ENCODE results near the gene CD244. TPM values are rescaled to one million over a fixed set of nuclear protein-coding genes. Genes with fewer than 3 reads are reported as not detected.

CD244 gene
- total and polyA plus RNA-seq, 2 experiments from 2014 or later: 0.47 to 1.2 TPM

DNA sequence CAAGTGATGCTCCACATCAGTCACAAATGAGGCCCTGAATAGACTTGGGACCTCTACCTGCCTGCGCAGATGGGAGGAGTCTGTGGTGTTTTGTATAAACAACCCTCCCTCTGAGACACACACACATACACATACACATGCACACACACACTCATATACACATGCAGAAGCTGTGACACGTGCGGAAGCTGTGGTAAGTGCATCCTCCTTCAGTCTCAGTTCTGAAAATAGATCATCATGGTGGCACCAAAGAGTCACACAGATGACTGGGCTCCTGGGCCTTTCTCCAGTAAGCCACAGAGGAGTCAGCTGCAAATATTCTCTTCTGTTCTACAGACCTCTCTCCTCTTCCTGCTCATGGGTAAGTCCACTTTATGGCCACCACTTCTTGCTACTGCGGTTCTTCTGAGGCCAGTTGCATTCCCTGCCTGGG lies 66.7 kb downstream of the CD244 start, which contains the start of gene LY9:
Gene LY9, plus strand, starts transcription at position 224 of the 433 bp plus-strand sequence. Its CDS starts 14 bp downstream, at position 238.
- no peaks in the 10 kb centered on the region for H3K9me3 ChIP-seq (ENCODE audit: low read depth)
- no peak within 1 kb of the TSS for H3K27ac ChIP-seq
- DNase-seq (ENCODE audit: low spot score): no peak

DNA sequence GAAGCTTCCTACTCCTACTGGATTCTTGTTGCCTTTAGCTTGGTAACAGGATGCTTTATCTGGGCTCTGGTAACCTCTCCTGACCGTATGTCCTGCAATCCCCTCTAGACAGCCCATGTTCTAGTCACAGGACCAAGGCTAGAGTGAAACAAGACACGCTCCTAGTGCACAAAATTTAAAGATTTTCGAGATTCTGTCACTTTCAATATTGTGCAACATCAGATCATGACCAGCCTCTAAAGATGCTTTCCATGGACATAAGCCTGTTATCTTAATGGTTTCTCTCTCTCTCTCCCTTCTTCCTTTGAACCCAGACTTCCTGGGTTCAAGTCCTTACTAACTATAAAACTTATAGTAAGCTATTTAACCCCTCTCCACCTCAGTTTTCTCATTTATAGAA lies 68.3 kb downstream of the CD244 start:
- no peaks in the 10 kb centered on the region for H3K36me3 ChIP-seq (replicated peaks; ENCODE audit: insufficient read depth, low read depth)
- no peaks in the 10 kb centered on the region for H3K9me3 ChIP-seq (ENCODE audit: low read depth)
- no peaks in the 10 kb centered on the region for H4K20me1 ChIP-seq (ENCODE audit: insufficient read depth, poor library complexity, severe bottlenecking)
- no peaks in the 10 kb centered on the region for H3K79me2 ChIP-seq
- TF ChIP-seq EZH2phosphoT487 (IDR thresholded peaks at IDR 0.05; ENCODE audit: low read depth, severe bottlenecking, unreplicated experiment) (no peak), EZH2 (IDR thresholded peaks at IDR 0.05; ENCODE audit: borderline replicate concordance) (no peak)
- TF ChIP-seq, protein P1, sequence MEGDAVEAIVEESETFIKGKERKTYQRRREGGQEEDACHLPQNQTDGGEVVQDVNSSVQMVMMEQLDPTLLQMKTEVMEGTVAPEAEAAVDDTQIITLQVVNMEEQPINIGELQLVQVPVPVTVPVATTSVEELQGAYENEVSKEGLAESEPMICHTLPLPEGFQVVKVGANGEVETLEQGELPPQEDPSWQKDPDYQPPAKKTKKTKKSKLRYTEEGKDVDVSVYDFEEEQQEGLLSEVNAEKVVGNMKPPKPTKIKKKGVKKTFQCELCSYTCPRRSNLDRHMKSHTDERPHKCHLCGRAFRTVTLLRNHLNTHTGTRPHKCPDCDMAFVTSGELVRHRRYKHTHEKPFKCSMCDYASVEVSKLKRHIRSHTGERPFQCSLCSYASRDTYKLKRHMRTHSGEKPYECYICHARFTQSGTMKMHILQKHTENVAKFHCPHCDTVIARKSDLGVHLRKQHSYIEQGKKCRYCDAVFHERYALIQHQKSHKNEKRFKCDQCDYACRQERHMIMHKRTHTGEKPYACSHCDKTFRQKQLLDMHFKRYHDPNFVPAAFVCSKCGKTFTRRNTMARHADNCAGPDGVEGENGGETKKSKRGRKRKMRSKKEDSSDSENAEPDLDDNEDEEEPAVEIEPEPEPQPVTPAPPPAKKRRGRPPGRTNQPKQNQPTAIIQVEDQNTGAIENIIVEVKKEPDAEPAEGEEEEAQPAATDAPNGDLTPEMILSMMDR (IDR thresholded peaks at IDR 0.05; ENCODE audit: poor library complexity): no peak
- no peak for DNase-seq (ENCODE audit: low spot score)
- WGBS (ENCODE audit: low lambda C conversion rate, missing lambda C conversion rate): 41% methylated on average over 3 of the region's 3 CpGs
- no peak overlapping the region for H3K27ac ChIP-seq
- no peaks in the 10 kb centered on the region for H3K9me2 ChIP-seq (replicated peaks; ENCODE audit: insufficient read depth)
- H2AFZ ChIP-seq: no peak overlapping the region
- H3K4me1 ChIP-seq (ENCODE audit: insufficient read depth): no peaks in the 10 kb centered on the region
- H3K4me3 ChIP-seq: no peak overlapping the region
- H3K4me2 ChIP-seq: no peak overlapping the region
- no peaks in the 10 kb centered on the region for H3K27me3 ChIP-seq

More for the DNA sequence above, 66.7 kb downstream of the CD244 start, which contains the start of gene LY9:
- TF ChIP-seq EZH2 (IDR thresholded peaks at IDR 0.05; ENCODE audit: borderline replicate concordance) (no peak), EZH2phosphoT487 (IDR thresholded peaks at IDR 0.05; ENCODE audit: low read depth, severe bottlenecking, unreplicated experiment) (no peak)
- TF ChIP-seq, protein P1 (IDR thresholded peaks at IDR 0.05; ENCODE audit: poor library complexity): no peak
- 89% methylated on average over 4 of the region's 4 CpGs for WGBS (ENCODE audit: low lambda C conversion rate, missing lambda C conversion rate)
- H3K36me3 ChIP-seq (replicated peaks; ENCODE audit: insufficient read depth, low read depth): no peaks in the 10 kb centered on the region
- no peaks in the 10 kb centered on the region for H3K4me1 ChIP-seq (ENCODE audit: insufficient read depth)
- H3K4me3 ChIP-seq: no peak within 1 kb of the TSS
- H2AFZ ChIP-seq: no peak within 1 kb of the TSS
- no peak within 1 kb of the TSS for H3K4me2 ChIP-seq
- no peaks in the 10 kb centered on the region for H4K20me1 ChIP-seq (ENCODE audit: insufficient read depth, poor library complexity, severe bottlenecking)
- no peaks in the 10 kb centered on the region for H3K9me2 ChIP-seq (replicated peaks; ENCODE audit: insufficient read depth)
- no peaks in the 10 kb centered on the region for H3K27me3 ChIP-seq
- H3K79me2 ChIP-seq: no peaks in the 10 kb centered on the region

GRCh38 chr1:160789702-160790611 lies 72.7 kb downstream of the CD244 start:
- no peaks in the 10 kb centered on the region for H3K9me2 ChIP-seq (replicated peaks; ENCODE audit: insufficient read depth)
- no peak for TF ChIP-seq EZH2 (IDR thresholded peaks at IDR 0.05; ENCODE audit: borderline replicate concordance)
- TF ChIP-seq, protein P1 (IDR thresholded peaks at IDR 0.05; ENCODE audit: poor library complexity): no peak
- no peak for TF ChIP-seq EZH2phosphoT487 (IDR thresholded peaks at IDR 0.05; ENCODE audit: low read depth, severe bottlenecking, unreplicated experiment)
- no peaks in the 10 kb centered on the region for H4K20me1 ChIP-seq (ENCODE audit: insufficient read depth, poor library complexity, severe bottlenecking)
- H3K4me1 ChIP-seq (ENCODE audit: insufficient read depth): no peaks in the 10 kb centered on the region
- H3K27ac ChIP-seq: no peak overlapping the region
- 86% methylated on average over 13 of the region's 13 CpGs for WGBS (ENCODE audit: low lambda C conversion rate, missing lambda C conversion rate)
- H3K4me3 ChIP-seq: no peak overlapping the region
- H3K27me3 ChIP-seq: no peaks in the 10 kb centered on the region
- H3K9me3 ChIP-seq (ENCODE audit: low read depth): no peaks in the 10 kb centered on the region
- no peaks in the 10 kb centered on the region for H3K79me2 ChIP-seq
- no peak for DNase-seq (ENCODE audit: low spot score)
- no peak overlapping the region for H3K4me2 ChIP-seq
- H3K36me3 ChIP-seq (replicated peaks; ENCODE audit: insufficient read depth, low read depth): no peaks in the 10 kb centered on the region
- no peak overlapping the region for H2AFZ ChIP-seq

Data from hepatocyte (in vitro differentiated cells).